ENCODE data around the gene ZNF503.
"Not testable (repeated sequence)": the region's sequence is repeated elsewhere in the genome, so short reads cannot be mapped to it uniquely, and the experiment has no call there.

Gene ZNF503

DNA sequence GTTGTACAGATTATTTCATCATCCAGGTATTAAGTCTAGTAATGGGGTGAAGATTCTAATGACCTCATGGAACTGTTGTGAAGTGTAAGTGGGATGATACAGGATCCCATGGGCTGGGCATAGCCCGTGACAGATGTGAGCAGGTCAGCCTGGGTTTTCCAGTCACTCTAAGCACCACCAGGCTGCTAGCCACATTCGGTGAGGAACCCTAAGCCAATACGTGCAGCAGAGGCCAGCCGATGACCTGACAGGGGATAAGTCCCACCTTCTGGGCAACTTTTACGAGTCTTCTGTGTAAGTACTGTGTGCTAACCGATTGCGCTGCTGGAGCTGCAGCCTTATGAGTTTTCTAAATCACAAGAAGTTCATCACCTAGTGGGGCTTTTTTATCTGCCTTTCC, 7.3 kb downstream of the ZNF503 start:
- DNase-seq = no peak

DNA sequence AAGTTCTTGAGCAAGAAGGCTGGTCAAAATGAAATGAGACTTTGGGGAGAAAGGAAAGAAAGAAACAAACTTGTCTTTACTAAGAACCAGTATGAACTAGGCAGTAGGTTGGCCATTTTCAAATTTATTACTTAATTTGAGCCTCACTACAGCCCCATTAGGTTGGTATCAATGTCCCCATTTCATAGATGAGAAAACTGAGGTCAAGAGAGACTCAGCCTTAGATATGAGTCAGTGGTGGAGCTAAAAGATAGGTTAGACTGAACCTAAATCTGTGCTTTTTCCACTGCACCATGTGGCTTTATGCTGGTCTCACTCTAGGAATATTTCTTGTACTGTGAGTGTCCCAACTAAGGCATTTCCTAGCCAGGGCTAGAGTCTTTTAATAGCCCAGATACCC, 8.8 kb downstream of the ZNF503 start:
- DNase-seq = no peak

DNA sequence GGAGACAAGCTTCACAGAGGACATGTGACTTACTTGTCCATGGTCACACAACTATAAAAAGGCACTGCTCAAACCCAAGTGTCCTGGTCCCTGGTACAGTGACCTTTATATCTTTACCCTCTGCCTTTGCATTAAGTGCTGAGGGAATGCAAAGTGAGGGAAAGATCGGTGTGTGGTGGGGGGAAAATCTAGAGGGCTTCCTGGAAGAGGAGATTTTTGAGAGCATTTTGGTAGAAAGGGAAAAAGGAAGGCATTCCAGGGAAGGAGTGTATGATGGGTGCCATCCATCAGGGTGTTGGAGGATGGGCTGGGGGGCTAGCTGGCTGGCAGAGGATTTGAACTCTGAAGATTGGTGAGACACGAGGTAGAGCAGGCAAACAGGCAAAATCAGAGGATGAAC, 9.3 kb downstream of the ZNF503 start:
- no peak for DNase-seq

DNA sequence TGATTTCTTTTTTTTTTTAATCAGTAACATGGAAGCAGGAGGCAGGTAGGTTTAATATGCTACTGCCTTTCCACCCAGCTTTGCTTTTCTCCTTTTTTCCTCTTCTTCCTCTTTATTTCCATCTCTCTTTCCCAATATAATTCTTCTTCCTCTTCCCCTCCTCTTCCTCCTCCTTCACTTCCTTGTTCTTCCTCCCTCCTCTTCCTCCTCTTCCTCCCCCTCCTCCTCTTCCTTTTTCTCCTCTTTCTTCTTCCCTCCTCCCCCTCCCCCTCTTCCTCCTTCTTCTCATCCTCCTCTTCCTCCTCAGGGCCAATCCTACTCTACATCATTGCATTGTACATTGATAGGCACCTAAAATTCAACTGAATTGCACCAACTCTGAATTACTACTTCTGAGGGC, 11.4 kb downstream of the ZNF503 start:
- DNase-seq = no peak

DNA sequence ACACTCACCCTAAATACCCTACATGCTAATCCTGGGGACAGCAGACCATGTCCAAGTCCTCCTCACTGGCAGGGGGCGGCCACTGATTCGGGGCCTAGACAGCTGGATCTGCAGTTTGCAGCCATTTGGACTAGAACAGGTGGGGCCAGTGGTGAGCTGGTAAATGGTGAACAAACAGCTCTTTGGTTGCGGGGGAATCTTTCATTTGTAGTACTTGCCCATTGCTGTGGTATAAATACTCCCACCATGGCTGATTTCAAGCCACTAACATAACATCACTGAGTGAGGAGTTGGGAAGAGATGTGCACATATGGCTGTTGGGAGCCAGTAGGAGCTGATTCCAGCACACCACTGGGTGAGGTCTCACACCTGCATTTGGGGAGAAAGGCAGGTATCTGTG, 13.5 kb downstream of the ZNF503 start:
- DNase-seq = no peak

DNA sequence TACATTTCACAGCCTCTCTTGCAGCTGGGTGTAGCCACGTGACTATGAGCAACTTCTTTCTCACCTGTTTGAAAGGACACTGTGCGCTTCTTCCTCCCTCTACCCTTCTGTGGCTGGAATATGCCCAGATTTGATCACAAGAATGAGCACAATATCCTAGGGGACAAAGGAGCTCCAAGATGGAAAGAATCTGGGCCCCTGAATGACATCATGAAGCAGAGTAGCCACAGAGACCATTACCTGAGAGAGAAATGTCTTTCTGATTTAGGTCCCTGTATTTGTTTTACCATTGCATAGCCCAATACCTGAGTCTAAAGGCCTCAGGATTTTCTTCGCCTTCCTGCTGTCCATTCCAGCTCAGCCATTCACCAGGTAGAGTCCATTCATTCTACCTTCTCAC, 15.4 kb downstream of the ZNF503 start:
- no peak for DNase-seq

DNA sequence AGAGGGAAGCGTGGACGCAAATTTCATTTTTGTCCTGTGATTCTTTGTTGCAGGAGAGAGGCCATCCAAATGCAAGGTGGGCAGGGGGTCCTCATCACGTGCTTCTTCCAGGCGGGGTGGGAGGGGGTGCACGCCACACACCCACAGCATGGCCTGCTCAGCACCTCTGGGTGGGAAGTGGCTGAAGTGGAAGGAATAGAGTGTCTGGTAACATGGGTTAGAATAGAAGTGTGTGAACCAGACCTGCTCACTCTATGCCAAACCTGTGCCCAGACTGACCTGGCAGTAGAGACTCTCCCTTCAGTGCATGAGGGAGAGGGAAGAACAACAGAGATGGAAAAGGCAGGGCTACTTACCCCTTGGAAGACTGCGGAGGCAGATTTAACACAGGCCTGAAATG, 21.7 kb downstream of the ZNF503 start:
- no peak for DNase-seq

DNA sequence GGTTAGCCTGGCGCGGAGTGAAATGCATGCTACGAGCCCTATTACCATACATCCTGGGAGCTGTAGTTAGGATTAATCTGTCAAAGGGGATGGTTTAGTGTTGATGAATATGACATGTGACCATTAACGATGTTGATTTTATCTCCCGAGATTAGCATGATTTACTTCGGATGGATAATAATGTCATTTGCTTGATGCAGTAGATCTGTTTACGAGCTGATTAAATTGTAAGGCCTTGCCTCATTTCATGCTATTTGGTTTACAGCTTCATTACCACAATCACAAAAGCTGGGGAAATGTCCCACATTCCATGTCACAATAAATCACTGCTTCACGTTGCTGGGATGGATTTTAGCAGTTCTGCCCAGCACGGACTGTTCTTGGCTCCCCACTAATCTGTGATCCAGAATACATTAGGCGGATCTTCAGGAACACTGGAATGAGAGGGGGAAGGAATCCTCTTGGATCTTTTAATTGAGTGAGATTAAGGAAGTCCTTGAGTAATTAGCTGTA, 22.3 kb downstream of the ZNF503 start:
- DNase-seq = no peak

DNA sequence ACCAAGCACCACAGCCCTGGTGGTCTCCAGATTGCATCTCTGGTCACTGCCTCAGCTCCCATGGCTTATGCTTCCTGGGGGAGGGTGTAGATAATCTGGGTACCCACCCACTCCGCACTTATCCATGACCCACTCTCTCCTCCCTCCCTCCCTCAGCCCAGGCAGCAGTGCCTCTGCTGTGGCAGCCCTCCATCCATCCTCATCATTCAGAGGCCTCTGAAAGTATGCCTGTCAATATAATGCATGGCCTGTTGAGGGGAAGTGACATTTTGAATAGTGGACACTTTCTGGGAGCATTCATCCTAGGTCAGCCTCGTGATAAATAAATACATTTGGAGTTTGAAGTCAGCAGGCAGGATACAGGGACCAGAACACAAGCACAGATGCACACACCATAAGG, 23.2 kb downstream of the ZNF503 start:
- no peak for DNase-seq

DNA sequence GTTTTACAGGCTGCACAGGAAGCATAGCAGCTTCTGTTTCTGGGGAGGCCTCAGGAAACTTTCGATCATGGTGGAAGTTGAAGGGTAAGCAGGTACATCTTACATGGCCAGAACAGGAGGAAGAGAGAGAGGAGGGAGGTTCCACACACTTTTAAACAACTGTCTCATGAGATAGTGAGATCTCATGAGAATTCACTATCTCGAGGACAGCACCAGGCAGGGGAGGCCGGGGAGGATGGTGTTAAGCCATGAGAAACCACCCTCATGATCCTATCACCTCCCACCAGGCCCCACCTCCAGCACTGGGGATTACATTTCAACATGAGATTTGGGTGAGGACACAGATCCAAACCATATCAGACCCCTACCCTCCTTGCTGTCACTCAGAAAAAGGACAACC, 23.7 kb downstream of the ZNF503 start:
- DNase-seq = no peak

DNA sequence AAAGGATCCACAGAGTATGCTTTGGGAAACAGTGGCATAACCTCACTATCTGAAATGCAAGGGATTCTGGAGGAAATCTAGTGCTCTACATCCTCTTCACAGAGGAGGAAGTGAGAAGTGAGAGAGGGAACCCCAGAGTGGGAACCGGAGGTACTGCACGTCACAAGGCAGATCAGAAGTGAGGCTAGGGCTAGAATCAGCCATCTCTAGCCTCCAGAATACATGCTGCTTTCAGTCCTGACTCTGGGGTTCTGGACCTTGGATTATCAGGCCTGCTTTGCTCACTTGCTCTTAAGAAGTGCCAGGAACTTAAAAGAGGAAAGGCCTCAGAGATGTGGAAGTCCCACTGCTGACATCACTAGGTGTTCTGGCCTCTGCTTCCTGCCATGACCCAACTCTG, 25.7 kb downstream of the ZNF503 start:
- DNase-seq = peak; percentile 11 to 40

DNA sequence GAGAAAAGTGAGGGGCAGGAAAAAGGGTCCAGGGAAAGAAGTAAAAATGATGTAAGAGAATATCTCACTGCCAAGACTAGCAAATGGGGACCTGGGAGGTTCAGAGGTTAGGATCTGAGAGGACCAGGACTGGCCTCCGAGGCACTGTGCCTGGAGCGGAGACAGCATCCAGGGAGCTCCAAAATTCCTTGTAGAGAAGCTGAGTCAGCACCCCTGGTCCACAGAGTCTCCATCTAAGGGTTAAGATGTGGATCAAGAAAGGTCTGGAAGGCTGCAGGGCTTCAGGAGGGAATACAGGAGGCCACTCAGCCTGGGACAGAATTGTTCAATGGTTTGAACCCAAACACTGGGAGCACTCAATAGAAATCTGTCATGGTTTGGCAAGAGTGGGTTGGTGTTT, 30.6 kb downstream of the ZNF503 start:
- DNase-seq = no peak

DNA sequence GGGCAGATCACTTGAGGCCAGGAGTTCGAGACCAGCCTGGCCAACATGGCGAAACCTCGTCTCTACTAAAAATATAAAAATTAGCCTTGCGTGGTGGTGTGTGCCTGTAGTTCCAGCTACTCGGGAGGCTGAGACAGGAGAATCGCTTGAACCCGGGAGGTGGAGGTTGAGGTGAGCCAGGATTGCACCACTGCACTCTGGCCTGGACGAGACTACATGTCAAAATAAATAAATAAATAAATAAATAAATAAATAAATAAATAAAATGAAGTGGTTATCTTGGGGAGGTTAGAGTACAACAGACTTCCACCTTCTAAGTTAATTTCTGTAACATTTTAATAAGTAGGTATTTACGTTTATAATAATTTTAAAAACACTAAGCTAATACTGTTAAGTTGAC, 31.7 kb downstream of the ZNF503 start:
- not testable (repeated sequence) for DNase-seq

DNA sequence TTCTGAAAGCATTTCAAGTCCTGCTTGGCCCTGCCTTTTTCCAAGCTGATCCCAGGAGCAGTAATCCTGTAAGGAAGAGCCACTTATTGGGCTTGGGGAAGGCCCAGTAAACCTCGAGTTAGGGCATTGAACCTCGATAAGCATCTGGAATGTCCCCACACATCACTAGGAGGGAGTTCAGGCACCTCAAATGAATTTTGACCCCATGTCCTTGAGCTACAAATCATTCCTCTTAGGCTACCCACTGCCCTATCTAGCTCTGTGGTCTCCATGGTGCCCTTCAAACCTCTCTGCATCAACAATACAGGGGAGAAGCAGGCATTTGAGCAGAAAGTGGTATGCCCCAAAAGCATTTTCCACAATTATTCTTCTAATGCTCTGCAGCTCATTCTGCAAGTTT, 33.7 kb downstream of the ZNF503 start:
- DNase-seq = no peak

DNA sequence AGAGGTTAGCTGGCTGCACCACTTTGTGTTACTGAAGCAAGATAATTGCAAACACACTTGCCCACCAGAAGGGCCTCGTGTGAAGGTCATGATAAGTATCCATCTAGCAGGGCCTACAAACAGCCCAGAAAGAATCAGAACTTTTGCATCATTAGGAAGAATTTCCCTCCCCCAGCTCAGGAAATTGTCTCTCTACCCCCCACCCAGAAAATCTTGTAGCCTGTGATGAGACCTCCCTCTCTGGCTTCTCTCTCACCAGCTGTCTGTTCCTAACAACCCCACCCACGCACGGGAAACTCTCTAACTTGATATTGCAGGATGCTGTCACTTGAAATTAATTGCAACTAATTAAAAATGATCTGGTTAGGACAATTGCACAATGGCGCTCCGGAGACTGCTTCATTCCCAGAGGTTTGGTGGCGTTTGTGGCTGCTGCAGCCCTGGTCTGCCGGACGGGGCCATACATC, 34.5 kb downstream of the ZNF503 start:
- DNase-seq = no peak

DNA sequence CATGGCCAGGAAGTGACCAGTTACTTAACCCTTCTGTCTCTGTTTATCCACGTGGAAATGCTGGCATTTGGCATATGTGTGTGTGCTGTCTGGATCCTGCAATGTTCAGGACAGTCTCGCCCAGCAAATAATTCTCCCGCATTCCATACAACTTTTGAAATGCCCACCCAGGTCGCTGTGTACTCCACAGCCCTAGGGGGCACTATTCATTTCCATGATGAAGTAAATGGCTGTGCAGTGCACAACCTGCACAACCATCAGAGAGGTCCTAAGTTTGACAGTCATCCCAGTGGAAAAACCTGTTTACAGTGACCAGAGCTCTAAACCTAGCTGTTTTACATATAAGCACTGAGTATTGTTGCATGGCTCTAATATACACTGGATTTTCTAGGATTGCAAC, 38.1 kb downstream of the ZNF503 start:
- DNase-seq = no peak

DNA sequence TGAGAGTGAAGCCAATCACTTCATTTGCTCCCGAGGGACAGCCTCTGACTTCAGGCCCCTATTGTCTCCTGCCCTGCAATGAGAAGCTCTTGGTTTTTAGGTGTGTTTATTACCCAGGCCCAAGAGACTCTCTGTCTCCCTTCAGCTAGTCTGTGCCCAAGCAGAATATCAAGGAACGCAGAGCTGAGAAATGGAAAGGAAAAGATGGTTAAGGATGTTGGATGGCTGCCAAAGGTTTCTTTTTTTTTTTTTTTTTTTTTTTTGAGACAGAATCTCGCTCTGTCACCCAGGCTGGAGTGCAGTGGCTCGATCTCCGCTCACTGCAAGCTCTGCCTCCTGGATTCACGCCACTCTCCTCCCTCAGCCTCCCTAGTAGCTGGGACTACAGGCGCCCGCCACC, 41.7 kb downstream of the ZNF503 start:
- DNase-seq = not testable (repeated sequence)

DNA sequence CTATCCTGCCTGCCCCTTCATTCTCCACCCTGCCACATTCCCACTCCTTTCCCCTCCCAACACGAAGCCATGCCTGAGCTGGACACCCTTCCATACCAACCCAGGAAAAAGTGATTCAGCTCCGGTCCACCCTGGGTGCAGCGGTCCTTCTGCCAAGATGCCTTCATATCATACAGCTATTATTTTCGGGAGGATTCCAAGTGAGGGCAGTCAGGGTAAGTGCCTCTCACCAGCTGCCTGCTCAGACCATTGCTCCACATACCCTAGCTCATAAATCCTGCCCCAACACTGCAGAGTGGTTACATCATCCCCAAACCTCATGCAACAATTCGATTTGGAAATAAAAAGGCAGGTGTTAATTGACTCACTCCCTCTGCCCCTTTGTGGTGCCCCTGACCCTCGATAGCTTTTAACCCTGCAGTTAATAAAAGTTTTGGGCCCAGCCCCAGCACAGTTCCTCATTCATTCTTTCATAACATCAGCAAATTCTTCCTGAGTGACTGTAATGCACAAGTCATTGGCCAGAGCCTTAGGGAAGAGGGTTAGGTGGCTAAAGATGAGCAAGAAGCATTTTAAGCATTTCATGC, 42.6 kb downstream of the ZNF503 start:
- DNase-seq = peak in 1 of 2 donors; percentile 11

DNA sequence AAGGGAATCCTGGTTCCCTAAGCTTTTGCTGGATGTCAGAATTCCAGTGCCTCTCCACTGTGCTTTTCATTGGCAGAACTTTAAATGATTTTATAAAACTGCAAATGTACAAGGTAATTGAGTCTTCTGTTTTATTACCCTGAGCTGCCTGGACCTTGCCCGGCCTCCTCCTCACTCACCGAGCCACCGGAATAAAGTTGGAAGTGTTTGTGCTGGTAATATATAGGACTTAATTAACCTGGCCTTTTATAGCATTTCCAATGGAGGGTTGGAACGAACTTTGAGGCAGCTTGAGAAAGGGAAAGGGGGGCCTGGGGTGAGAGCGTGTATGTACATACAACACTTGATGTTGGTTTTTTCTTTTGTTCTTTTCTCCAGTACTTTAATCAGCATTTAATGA, 43.4 kb downstream of the ZNF503 start:
- no peak for DNase-seq

DNA sequence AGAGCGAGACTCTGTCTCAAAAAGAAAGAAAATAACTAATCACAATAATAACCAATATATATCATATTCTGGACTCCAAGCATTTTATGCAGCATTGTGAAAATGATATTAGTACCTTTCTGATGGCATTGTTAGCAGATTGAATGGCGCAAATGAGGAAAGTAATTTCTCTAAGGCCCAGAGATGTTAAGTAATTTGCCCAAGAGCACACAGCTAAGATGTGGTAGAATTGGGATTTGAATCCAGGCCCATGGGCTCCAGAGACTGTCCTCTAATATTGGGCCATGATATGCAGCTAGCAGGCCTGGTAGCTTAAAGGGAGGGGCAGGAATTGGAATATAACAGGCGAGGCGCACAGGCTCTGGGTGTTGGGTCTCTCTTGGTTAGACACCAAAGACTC, 44.1 kb downstream of the ZNF503 start:
- no peak for DNase-seq

DNA sequence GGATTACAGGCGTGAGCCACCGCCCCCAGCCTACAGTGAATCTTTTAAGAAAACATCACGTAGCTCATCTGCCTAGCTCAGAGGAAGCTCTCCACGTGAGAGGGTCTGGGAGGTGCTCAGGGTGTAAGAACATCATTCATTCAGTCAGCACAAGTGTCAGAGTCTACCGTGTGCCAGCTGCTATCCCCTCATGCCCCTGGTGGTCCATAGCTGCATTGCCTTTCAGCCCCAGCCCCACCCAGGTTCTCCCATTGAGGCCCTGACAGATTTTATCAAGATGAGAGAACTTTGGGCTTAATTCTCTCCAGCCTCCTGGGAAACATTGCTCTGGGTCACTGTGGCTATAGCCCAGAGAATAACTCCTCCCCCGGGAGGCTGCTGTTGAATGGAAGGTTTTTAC, 45.1 kb downstream of the ZNF503 start:
- no peak for DNase-seq

DNA sequence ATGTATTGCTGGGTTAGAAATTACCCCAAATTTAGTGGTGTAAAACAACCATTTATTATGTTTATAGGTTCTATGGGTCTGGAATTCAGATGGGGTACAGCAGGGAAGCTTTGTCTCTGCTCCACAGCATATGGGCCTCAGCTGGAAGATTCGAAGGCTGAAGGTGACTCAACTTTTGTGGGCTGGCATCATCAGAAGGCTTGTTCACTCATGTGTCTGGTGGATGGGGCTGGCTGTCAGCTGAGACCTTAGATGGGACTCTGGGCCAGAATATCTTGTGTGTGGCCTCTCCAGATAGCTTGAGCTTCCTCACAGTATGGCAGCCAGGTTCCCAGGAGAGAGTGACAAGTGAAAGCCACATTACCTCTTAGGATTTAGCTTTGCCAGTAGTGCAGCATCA, 45.9 kb downstream of the ZNF503 start:
- no peak for DNase-seq

DNA sequence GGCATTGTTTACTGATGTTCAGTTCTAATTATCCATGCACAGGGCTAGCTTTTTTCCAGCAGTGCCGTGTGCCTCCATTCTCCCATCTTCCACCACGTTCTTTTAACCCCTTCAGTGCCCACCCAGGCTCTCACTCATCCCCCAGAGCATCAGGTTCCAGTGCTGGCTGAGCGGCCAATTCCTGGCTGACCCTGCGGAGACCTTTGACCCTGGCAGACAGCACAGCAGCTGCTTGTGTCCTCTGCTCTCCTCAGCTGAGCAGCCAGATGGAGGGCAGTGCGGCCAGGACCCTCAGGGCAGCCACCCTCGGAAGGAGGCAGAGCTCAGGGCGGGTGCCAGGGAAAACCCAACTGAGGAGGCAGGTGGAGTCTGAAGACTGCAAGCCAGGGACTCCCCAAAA, 48.4 kb downstream of the ZNF503 start:
- no peak for DNase-seq

DNA sequence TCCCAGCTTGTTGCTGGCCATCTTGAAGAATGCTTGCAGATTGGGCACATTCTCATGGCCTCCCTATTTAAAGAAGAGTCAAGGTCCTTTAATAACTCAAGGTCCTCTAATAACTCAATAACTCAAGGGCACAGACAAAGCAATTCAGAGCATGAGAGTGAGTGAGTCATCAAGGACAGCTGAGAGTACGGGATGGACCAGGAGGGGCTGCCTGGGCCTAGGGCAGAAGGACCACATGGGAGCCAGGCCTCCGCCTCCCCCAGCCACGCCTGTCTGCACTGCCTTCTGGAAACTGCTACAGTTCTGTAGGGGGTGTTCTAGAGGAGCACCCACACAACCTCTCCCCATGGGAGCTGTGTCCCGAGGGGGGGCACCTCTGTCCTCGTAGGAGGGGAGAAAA, 48.9 kb downstream of the ZNF503 start:
- DNase-seq = no peak

DNA sequence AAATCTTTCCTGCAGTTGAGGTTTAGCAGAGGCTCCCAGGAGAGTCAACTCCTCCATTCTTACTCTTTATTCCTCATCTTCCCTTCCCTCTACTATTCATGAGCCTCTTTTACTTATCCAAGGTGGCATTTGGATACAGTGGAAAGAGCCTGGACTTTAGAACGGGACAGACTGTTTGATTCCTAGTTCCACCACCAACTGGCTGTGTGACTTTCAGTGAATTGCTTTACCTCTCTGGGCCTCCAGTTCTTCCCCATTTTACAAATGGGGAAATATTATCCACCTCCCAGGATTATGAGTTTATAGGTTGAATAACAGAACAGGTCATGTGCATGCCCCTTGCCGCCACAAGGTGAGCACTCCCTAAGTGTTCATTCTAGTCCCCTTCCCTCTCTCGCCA, 49.9 kb downstream of the ZNF503 start:
- DNase-seq = no peak

DNA sequence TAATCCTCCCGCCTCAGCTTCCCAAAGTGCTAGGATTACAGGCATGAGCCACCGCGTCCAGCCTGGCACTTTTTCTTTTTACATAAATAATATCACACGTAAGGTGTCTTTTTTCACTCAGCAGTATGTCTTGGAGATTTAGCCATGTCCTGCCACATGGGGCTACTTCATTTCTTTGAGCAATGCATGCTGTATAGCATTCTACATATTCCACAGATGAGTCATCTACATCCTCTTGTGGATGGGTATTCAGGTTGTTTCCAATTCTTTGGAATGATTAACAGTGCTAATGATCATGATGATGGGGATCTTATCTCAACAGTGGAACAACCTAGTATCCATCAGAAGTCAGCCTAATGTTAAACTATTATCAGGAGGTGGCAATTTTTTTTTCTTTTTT, 50.8 kb downstream of the ZNF503 start:
- no peak for DNase-seq
